Measurements from ENCODE around the gene URI1.

- TF ChIP-seq ARNT (IDR thresholded peaks at IDR 0.05) (no peak), SP1 (IDR thresholded peaks at IDR 0.05) (no peak)
These were observed 38.0 kb upstream of the URI1 start for GRCh38 chr19:29904017-29904416.

Measured in HEK293T (cell line).